Nephron (organoid): ENCODE data around the gene ZNF688.

ENCODE experiments used
- H3K27ac Mint-ChIP-seq, 3 experiments: 2 replicates each; pipeline ENCODE4 v1.8.0; 2020; ENCODE audit warnings: mixed read lengths in 3 of 3, mild to moderate bottlenecking in 2 of 3, moderate library complexity in 1 of 3
- H3K27me3 Mint-ChIP-seq: 2 replicates; pipeline ENCODE4 v1.8.0; 2021; ENCODE audit warnings: low read depth, mild to moderate bottlenecking, moderate library complexity, mixed read lengths
- H3K36me3 Mint-ChIP-seq: 2 replicates; pipeline ENCODE4 v1.8.0; 2020; ENCODE audit warnings: low read depth, mixed read lengths
- H3K4me1 Mint-ChIP-seq: 2 replicates; pipeline ENCODE4 v1.8.0; 2020; ENCODE audit warnings: mixed read lengths
- H3K4me3 Mint-ChIP-seq, 3 experiments: 2 replicates each; pipeline ENCODE4 v1.8.0; 2020; ENCODE audit warnings: mild to moderate bottlenecking in 3 of 3, mixed read lengths in 3 of 3, moderate library complexity in 2 of 3
- H3K9me3 Mint-ChIP-seq: 2 replicates; pipeline ENCODE4 v1.8.0; 2020; ENCODE audit warnings: mixed read lengths
- CTCF ChIP-seq, 3 experiments: fragments of 200-600 bp; sonication (generic); IDR thresholded peaks; one replicate each; pipeline ENCODE4 v1.5.0; 2021; ENCODE audit warnings: antibody characterized with exemption in 3 of 3; ENCODE audit not compliant: unreplicated experiment in 3 of 3

Gene ZNF688

GRCh38 chr16:30556125-30556473 lies 15.4 kb downstream of the ZNF688 start:
- H3K36me3 Mint-ChIP-seq = peaks cover 28% of the 10 kb centered on the region
- H3K27ac Mint-ChIP-seq = peak overlapping the region; percentile 86 to 89 (median 88)
- H3K9me3 Mint-ChIP-seq = no peaks in the 10 kb centered on the region
- H3K27me3 Mint-ChIP-seq = no peaks in the 10 kb centered on the region
- TF ChIP-seq CTCF (IDR thresholded peaks at IDR 0.05; ENCODE audit: unreplicated experiment in 3 of 3) = no peak
- H3K4me3 Mint-ChIP-seq = peak overlapping the region; percentile 90 to 94 (median 91)
- peaks cover 22% of the 10 kb centered on the region for H3K4me1 Mint-ChIP-seq

- Mint-ChIP-seq H3K36me3 (peaks cover 28% of the 10 kb centered on the region), H3K27me3 (no peaks in the 10 kb centered on the region), H3K4me3 (peak overlapping the region; percentile 90 to 94 (median 91)), H3K27ac (peak overlapping the region; percentile 86 to 89 (median 88)), H3K4me1 (peaks cover 22% of the 10 kb centered on the region), H3K9me3 (no peaks in the 10 kb centered on the region)
- no peak for TF ChIP-seq CTCF (IDR thresholded peaks at IDR 0.05; ENCODE audit: unreplicated experiment in 3 of 3)
Measured at GRCh38 chr16:30555315-30556124, 16.0 kb downstream of the ZNF688 start.

DNA sequence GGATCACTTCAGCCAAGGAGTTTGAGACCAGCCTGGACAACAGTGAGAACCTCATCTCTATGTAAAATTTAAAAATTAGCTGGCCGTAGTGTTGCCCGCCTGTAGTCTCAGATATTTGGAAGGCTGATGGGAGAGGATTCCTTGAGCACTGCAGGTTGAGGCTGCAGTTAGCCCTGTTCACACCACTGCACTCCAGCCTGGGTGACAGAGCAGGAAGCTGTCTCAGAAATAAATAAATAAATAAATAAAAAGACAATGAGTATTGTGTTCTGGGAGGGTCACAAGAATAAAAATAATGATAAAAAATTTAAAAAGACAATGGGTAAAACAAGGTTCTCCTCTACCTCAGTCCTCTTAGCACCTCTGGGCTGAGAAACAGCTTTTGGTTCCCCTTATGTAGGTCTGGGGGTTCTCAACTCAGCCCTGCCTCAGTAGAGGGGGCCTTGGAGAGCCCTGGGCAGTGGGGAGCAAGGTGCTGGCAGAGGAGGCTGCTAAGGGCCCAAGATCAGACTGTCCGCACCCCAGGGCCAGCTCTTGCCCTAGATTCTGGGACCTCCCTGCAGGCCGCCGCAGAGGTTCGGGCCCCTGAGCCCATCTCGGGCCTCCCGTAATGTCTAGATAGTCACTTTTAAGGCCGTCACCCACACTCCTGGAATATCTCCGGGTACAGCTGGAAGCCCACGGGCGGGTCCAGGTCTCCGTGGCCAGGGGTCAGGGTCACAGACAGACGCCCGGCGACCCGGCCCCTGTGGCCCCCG lies 16.8 kb downstream of the ZNF688 start:
- no peak for TF ChIP-seq CTCF (IDR thresholded peaks at IDR 0.05; ENCODE audit: unreplicated experiment in 3 of 3)
- H3K27me3 Mint-ChIP-seq = no peaks in the 10 kb centered on the region
- H3K4me3 Mint-ChIP-seq = peak overlapping the region; percentile 50 to 64 (median 60)
- H3K4me1 Mint-ChIP-seq = peaks cover 22% of the 10 kb centered on the region
- no peaks in the 10 kb centered on the region for H3K9me3 Mint-ChIP-seq
- H3K36me3 Mint-ChIP-seq = peaks cover 28% of the 10 kb centered on the region
- H3K27ac Mint-ChIP-seq = peak overlapping the region in 2 of 3 experiments; percentile 51 to 52

DNA sequence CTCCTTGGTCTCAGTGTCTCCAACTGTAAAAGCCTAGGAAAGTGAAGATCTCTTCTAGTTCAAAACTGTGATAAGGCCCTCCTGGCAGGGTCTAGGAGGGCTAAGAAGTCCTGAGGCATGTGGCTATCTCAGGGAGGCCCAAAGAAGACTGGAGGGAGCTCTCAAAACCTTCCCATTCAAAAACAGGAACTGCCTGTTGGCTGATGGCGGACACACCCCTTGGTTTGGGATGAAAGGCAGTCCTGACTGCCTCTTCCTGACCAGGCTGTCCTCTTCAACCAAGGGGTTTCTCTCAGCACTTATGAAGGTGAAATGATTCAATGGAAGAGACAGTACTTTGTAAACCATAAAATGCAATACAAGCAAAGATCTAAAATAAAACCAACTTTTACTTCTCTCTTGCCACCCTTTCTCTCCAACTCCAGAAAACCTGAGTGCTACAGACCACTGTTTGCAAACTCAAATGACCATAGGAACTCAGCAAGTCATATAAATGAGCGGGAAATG lies 18.1 kb downstream of the ZNF688 start:
- H3K27me3 Mint-ChIP-seq = no peaks in the 10 kb centered on the region
- peak overlapping the region in 2 of 3 experiments; percentile 62 to 64 for H3K4me3 Mint-ChIP-seq
- H3K27ac Mint-ChIP-seq = peak overlapping the region in 1 of 3 experiments; percentile 66
- no peak for TF ChIP-seq CTCF (IDR thresholded peaks at IDR 0.05; ENCODE audit: unreplicated experiment in 3 of 3)
- H3K36me3 Mint-ChIP-seq = peaks cover 34% of the 10 kb centered on the region
- peaks cover 18% of the 10 kb centered on the region for H3K4me1 Mint-ChIP-seq
- H3K9me3 Mint-ChIP-seq = no peaks in the 10 kb centered on the region

- Mint-ChIP-seq H3K9me3 (no peaks in the 10 kb centered on the region), H3K36me3 (peaks cover 34% of the 10 kb centered on the region), H3K4me1 (peaks cover 18% of the 10 kb centered on the region), H3K27me3 (peaks cover 2% of the 10 kb centered on the region), H3K27ac (peak overlapping the region in 1 of 3 experiments; percentile 66), H3K4me3 (no peak overlapping the region)
- no peak for TF ChIP-seq CTCF (IDR thresholded peaks at IDR 0.05; ENCODE audit: unreplicated experiment in 3 of 3)
Measured at GRCh38 chr16:30552956-30553355, 18.6 kb downstream of the ZNF688 start.
